Measurements from ENCODE around the gene BTBD9. TPM values are rescaled to one million over a fixed set of nuclear protein-coding genes. Genes with fewer than 3 reads are reported as not detected.

BTBD9 gene
- total and polyA plus RNA-seq, 9 of the 15 experiments (the other 6 are each of a cell fraction or from before 2014, with no cell fraction given): 0.08 to 1.6 (median 0.58) TPM

DNA sequence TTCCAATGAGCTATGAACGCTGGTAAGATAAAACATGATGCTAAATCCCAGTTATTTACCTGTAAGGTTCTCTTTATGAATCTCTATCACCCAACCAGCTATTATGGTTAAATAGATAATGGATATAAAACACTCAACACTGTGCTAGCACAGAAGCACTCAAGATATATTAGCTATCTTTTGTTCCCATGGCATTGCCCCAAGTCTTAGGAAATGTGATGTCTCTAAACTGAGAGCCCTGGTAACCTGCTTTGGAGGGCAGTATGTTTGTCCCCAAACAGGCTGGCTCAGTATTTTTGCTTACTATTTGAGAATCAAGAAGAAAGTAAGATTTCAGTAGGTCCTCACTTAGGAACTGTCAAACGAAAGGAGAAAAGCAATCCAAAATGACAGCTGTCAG, 90.5 kb downstream of the BTBD9 start (continued):
- TF ChIP-seq, protein P1, sequence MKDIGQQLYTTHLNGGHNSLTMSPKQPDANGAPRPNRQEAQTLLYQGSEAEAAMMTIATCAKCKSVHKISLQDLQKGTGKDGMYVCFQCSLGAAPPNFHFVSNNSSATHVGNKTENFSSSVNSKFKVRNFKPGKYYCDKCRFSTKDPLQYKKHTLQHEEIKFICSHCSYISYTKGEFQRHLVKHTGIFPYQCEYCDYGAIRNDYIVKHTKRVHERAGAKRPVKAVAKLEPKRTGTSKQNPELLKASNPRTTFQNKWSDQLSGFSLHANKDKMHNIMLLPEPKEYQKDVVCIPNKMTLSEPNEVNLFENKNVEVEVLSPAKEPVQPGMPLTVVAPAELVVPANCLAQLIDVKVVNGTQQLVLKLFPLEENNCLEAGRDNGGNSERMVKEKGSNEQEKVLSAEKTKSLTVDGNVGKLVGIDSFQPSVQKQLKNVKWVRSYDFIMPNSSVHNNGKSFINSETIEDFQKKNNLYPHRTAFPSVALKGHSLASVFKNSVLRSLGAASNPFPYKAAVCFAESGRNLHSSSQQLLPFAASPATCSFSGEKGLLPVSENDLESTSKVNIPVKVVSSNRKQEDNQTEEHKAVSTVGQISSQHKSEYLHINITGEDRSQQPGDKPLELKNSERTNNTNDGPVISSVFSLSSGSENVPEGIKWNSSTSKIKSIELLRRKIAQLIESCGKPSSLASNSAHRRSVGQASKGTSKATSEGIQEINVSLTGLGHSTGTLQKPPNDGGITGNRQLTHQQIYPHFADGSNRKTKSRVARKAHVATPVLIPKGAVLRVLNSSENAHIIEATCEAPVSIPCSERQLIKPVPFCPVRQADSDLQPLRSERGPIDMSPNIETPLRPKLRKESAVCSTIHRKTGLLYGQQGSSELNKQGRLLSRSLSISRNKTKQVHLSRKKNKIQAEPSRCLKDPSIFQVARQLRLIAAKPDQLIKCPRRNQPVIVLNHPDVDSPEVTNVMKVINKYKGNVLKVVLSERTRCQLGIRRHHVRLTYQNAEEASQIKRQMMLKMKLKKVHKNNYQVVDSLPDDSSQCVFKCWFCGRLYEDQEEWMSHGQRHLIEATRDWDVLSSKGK (CRISPR knock-in tag; IDR thresholded peaks at IDR 0.05): no peak
- TF ChIP-seq, protein P2, sequence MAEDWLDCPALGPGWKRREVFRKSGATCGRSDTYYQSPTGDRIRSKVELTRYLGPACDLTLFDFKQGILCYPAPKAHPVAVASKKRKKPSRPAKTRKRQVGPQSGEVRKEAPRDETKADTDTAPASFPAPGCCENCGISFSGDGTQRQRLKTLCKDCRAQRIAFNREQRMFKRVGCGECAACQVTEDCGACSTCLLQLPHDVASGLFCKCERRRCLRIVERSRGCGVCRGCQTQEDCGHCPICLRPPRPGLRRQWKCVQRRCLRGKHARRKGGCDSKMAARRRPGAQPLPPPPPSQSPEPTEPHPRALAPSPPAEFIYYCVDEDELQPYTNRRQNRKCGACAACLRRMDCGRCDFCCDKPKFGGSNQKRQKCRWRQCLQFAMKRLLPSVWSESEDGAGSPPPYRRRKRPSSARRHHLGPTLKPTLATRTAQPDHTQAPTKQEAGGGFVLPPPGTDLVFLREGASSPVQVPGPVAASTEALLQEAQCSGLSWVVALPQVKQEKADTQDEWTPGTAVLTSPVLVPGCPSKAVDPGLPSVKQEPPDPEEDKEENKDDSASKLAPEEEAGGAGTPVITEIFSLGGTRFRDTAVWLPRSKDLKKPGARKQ (CRISPR knock-in tag; IDR thresholded peaks at IDR 0.05): no peak
- TF ChIP-seq ATF6 (CRISPR knock-in tag; IDR thresholded peaks at IDR 0.05) (no peak), TAF9B (IDR thresholded peaks at IDR 0.05; ENCODE audit: partially characterized antibody) (no peak), ARHGAP35 (IDR thresholded peaks at IDR 0.05; ENCODE audit: partially characterized antibody) (no peak), NUFIP1 (IDR thresholded peaks at IDR 0.05; ENCODE audit: partially characterized antibody) (no peak), FOXJ2 (tag; IDR thresholded peaks at IDR 0.05) (no peak), ZNF583 (CRISPR knock-in tag; IDR thresholded peaks at IDR 0.05) (no peak), ZNF239 (CRISPR knock-in tag; IDR thresholded peaks at IDR 0.05) (no peak), ZBTB43 (CRISPR knock-in tag; IDR thresholded peaks at IDR 0.05) (no peak), KLF10 (CRISPR knock-in tag; IDR thresholded peaks at IDR 0.05) (no peak), ARID2 (IDR thresholded peaks at IDR 0.05) (no peak), NRF1 (conservative IDR thresholded peaks at IDR 0.05 in 1 of 2, IDR thresholded peaks at IDR 0.05 in 1 of 2) (no peak), TOE1 (IDR thresholded peaks at IDR 0.05; ENCODE audit: borderline replicate concordance) (no peak), TOE1 (CRISPR knock-in tag; IDR thresholded peaks at IDR 0.05; ENCODE audit: borderline replicate concordance, low read depth) (no peak)
- TF ChIP-seq, protein P3, sequence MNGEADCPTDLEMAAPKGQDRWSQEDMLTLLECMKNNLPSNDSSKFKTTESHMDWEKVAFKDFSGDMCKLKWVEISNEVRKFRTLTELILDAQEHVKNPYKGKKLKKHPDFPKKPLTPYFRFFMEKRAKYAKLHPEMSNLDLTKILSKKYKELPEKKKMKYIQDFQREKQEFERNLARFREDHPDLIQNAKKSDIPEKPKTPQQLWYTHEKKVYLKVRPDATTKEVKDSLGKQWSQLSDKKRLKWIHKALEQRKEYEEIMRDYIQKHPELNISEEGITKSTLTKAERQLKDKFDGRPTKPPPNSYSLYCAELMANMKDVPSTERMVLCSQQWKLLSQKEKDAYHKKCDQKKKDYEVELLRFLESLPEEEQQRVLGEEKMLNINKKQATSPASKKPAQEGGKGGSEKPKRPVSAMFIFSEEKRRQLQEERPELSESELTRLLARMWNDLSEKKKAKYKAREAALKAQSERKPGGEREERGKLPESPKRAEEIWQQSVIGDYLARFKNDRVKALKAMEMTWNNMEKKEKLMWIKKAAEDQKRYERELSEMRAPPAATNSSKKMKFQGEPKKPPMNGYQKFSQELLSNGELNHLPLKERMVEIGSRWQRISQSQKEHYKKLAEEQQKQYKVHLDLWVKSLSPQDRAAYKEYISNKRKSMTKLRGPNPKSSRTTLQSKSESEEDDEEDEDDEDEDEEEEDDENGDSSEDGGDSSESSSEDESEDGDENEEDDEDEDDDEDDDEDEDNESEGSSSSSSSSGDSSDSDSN (IDR thresholded peaks at IDR 0.05; ENCODE audit: borderline replicate concordance in 1 of 2, low read depth in 2 of 2, low read length in 2 of 2): no peak
